Measurements from ENCODE around the gene CTAGE1.

GRCh38 chr18:22434973-22435608, 17.4 kb upstream of the CTAGE1 start:
- TF ChIP-seq KDM1A (IDR thresholded peaks at IDR 0.05; ENCODE audit: low read depth) (no peak), MAFK (IDR thresholded peaks at IDR 0.05; ENCODE audit: partially characterized antibody) (no peak), CTCF (IDR thresholded peaks at IDR 0.05) (no peak), EP300 (IDR thresholded peaks at IDR 0.05) (no peak), MAX (IDR thresholded peaks at IDR 0.05) (no peak), POLR2A (IDR thresholded peaks at IDR 0.05; ENCODE audit: low read length) (no peak), ZFP36 (IDR thresholded peaks at IDR 0.05; ENCODE audit: borderline replicate concordance, partially characterized antibody) (no peak), REST (IDR thresholded peaks at IDR 0.05) (no peak), MYC (IDR thresholded peaks at IDR 0.05; ENCODE audit: borderline replicate concordance, low read length) (no peak), HDAC2 (IDR thresholded peaks at IDR 0.05) (no peak)
